Endothelial cell (in vitro differentiated cells): ENCODE results near the gene SYNJ2. TPM values are rescaled to one million over a fixed set of nuclear protein-coding genes. Genes with fewer than 3 reads are reported as not detected.

Experiments
- DNase-seq: peaks from one replicate; pipeline ENCODE4 v3.0.0; 2021; ENCODE audit warnings: low spot score
- H3K27ac Mint-ChIP-seq: one replicate; pipeline ENCODE4 v1.8.0; 2021; ENCODE audit warnings: mixed read lengths, inconsistent platforms; ENCODE audit not compliant: unreplicated experiment
- H3K27me3 Mint-ChIP-seq: one replicate; pipeline ENCODE4 v1.8.0; 2021; ENCODE audit warnings: mild to moderate bottlenecking, moderate library complexity, mixed read lengths, inconsistent platforms; ENCODE audit not compliant: unreplicated experiment
- H3K36me3 Mint-ChIP-seq: one replicate; pipeline ENCODE4 v1.8.0; 2021; ENCODE audit warnings: mild to moderate bottlenecking, low read depth, mixed read lengths, inconsistent platforms; ENCODE audit not compliant: unreplicated experiment
- H3K4me1 Mint-ChIP-seq: one replicate; pipeline ENCODE4 v1.8.0; 2021; ENCODE audit warnings: mild to moderate bottlenecking, mixed read lengths, inconsistent platforms; ENCODE audit not compliant: unreplicated experiment
- H3K4me3 Mint-ChIP-seq: one replicate; pipeline ENCODE4 v1.8.0; 2021; ENCODE audit warnings: mild to moderate bottlenecking, mixed read lengths, inconsistent platforms; ENCODE audit not compliant: unreplicated experiment
- H3K9me3 Mint-ChIP-seq: one replicate; pipeline ENCODE4 v1.8.0; 2021; ENCODE audit warnings: mixed read lengths, inconsistent platforms; ENCODE audit not compliant: unreplicated experiment
- CTCF ChIP-seq: fragments of 200-600 bp; sonication (generic); IDR thresholded peaks from one replicate; pipeline ENCODE4 v1.5.0; 2021; ENCODE audit warnings: antibody characterized with exemption; ENCODE audit not compliant: unreplicated experiment
- total RNA-seq: library from RNA; stranded (reverse); fragmentation: NEBNext Ultra II Directional; extraction: Animal tissue kit (Norgen Biotek cat#: 25700); gene quantifications from one replicate; pipeline ENCODE4 v1.2.1, GENCODE V29; 2021; ENCODE audit not compliant: unreplicated experiment

Gene SYNJ2
- total RNA-seq, 1 donor from 2014 or later = 33.7 TPM

GRCh38 chr6:157952861-157953351 is 28.8 kb upstream of the SYNJ2 start:
- Mint-ChIP-seq H3K27me3 (peaks cover 7% of the 10 kb centered on the region), H3K4me3 (peak overlapping the region; percentile 65), H3K36me3 (peaks cover 16% of the 10 kb centered on the region), H3K9me3 (no peaks in the 10 kb centered on the region), H3K27ac (peak overlapping the region; percentile 53), H3K4me1 (peaks cover 26% of the 10 kb centered on the region)
- DNase-seq = no peak
- TF ChIP-seq CTCF = no peak

- no peak for DNase-seq
- Mint-ChIP-seq H3K27ac (peak overlapping the region; percentile 94), H3K4me3 (peak overlapping the region; percentile 59), H3K27me3 (peaks cover 7% of the 10 kb centered on the region), H3K36me3 (peaks cover 10% of the 10 kb centered on the region), H3K9me3 (no peaks in the 10 kb centered on the region), H3K4me1 (peaks cover 26% of the 10 kb centered on the region)
- no peak for TF ChIP-seq CTCF
Measured at GRCh38 chr6:157953580-157954091, 28.0 kb upstream of the SYNJ2 start.

- no peak for TF ChIP-seq CTCF
- Mint-ChIP-seq H3K27me3 (peaks cover 8% of the 10 kb centered on the region), H3K27ac (peak overlapping the region; percentile 94), H3K4me3 (no peak overlapping the region), H3K36me3 (peaks cover 10% of the 10 kb centered on the region), H3K4me1 (peaks cover 26% of the 10 kb centered on the region), H3K9me3 (peaks cover 3% of the 10 kb centered on the region)
- peak; percentile 32 for DNase-seq
Measured at GRCh38 chr6:157954150-157955117, 27.2 kb upstream of the SYNJ2 start.

GRCh38 chr6:157955675-157956074 is 26.0 kb upstream of the SYNJ2 start:
- no peak for DNase-seq
- Mint-ChIP-seq H3K9me3 (peaks cover 6% of the 10 kb centered on the region), H3K27me3 (peaks cover 6% of the 10 kb centered on the region), H3K36me3 (peaks cover 17% of the 10 kb centered on the region), H3K27ac (no peak overlapping the region), H3K4me3 (no peak overlapping the region), H3K4me1 (peaks cover 26% of the 10 kb centered on the region)
- no peak for TF ChIP-seq CTCF
